Measurements from ENCODE around the gene DNAJA2.
"Not testable (repeated sequence)": the region's sequence is repeated elsewhere in the genome, so short reads cannot be mapped to it uniquely, and the experiment has no call there.

Gene DNAJA2

DNA sequence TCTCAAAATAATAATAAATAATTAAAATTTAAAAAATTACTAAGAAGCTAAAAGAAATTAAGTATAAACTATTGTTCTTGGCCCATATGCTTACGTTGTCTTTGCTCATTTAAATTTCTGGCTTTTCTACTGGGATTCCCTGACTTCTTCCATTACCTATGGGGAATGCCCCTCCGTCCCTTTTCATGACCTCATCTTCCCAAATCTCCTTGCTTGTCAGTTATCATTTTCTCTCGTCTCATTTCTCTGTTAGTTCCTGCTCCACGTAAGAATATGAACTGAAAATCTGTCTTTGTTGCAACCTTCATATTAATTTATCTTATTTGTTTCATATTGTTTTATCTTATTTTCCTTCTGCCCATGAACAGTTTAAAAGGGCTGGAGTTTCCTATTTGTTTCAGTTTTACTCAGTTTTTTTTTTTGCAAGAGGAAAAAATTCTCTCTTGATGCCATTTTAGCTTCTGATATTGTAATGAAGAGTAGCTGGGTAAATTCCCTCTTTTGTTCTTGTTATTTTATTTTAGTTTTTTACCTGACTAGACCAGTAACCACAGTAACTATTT, 2.5 kb upstream of the DNAJA2 start:
- FAIRE-seq (no peak), DNase-seq (ENCODE audit: insufficient read length, low spot score) (no peak)

DNA sequence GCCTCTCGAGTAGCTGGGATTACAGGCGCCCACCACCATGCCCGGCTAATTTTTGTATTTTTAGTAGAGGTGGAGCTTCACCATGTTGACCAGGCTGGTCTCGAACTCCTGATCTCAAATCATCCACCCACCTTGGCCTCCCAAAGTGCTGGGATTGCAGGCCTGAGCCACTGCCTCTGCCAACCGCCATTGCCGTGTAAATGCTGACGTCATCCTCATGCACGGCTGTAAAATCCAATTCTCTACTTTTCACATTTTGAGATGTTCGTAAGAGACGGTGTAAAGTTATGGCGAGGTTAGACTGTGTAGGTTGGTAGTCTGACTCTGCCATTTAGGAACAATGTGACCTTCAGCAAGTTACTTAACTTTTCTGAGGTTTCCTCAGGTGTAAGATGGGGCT, 1.7 kb upstream of the DNAJA2 start:
- DNase-seq (ENCODE audit: insufficient read length, low spot score) = no peak

GRCh38 chr16:46974352-46974751, 878 bp upstream of the DNAJA2 start:
- FAIRE-seq = no peak
- DNase-seq (ENCODE audit: insufficient read length, low spot score) = no peak

More for the DNA sequence above, 1.7 kb upstream of the DNAJA2 start:
- FAIRE-seq = no peak

DNA sequence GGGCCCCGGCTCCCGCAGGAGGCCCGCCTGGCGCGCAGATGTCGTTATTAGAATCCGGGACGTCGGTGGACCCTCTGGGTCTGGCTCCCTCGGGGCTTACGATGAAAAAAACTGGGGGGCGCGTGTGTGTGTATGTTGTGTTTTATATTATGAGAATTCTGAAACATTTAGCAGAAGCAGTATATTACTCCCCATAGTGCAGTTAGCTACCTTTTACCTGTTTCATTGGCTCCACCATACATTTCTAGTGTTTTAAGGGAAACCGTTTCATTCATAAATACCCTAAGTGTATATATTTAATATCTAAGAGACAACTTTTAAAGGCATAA, 486 bp upstream of the DNAJA2 start:
- FAIRE-seq (no peak), DNase-seq (ENCODE audit: insufficient read length, low spot score) (no peak)

GRCh38 chr16:46972429-46973206, 856 bp downstream of the DNAJA2 start:
- DNase-seq (ENCODE audit: insufficient read length, low spot score) = peak; percentile 43
- FAIRE-seq = no peak

- DNase-seq (ENCODE audit: insufficient read length, low spot score) (no peak), FAIRE-seq (no peak)
Measured at GRCh38 chr16:46971271-46971670, 2.2 kb downstream of the DNAJA2 start.

DNA sequence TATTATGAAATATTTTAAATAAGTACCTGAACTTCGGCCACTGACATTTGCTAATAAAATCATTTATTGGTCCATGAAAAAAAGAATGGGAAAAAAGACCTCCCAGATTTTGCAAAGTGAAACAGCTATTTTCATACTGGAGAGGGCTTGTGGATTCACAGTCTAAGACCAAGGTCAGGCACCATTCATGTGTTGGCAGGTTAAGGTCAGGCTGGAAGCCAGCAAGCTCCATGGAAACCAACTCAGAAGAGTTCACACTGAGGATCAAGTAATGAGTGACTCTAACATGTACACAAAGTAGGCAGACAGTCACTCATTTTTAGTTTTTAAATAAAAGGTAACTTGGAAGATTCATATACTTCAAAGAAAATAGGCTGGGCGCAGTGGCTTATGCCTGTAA, 3.4 kb downstream of the DNAJA2 start:
- FAIRE-seq (no peak), DNase-seq (ENCODE audit: insufficient read length, low spot score) (no peak)

DNA sequence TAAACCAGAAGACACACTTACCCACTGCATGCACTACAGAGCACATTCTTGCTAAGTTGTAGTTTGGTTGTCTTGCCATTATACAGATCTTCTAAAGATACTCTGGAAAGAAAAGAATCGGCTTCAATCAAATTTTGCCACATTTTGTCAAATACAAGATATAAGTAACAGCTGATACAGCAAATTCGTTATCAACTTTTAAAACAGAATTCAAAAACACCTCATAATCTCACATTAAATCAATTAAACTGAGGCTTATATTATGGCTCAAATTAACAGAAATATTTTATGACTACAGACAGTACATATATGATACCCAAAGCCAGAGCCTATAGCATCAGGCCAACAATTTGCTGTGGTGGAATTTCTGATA, 5.4 kb downstream of the DNAJA2 start:
- DNase-seq (ENCODE audit: insufficient read length, low spot score) = no peak
- no peak for FAIRE-seq

- DNase-seq (ENCODE audit: insufficient read length, low spot score) = no peak
- FAIRE-seq = no peak
Measured at GRCh38 chr16:46962629-46963028, 10.8 kb downstream of the DNAJA2 start.

GRCh38 chr16:46961373-46962353, 11.8 kb downstream of the DNAJA2 start:
- FAIRE-seq = no peak
- DNase-seq (ENCODE audit: insufficient read length, low spot score) = no peak

DNA sequence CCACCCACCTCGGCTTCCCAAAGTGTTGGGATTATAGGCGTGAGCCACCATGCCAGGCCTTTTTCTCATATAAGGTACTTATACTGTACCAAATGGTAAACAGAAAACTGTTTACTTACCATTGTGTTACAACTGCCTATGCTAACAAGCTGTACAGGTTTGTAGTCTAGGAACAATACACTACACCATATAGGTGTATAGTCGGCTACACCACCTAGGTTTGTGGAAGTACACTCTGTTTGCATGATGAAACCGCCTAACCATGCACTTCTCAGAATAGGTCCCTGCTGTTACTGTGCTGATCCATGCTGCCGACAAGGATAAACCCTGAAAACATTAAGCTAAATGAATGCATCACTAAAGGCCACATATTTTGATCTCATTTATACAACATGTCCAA, 18.9 kb downstream of the DNAJA2 start:
- no peak for DNase-seq (ENCODE audit: insufficient read length, low spot score)
- FAIRE-seq = no peak

DNA sequence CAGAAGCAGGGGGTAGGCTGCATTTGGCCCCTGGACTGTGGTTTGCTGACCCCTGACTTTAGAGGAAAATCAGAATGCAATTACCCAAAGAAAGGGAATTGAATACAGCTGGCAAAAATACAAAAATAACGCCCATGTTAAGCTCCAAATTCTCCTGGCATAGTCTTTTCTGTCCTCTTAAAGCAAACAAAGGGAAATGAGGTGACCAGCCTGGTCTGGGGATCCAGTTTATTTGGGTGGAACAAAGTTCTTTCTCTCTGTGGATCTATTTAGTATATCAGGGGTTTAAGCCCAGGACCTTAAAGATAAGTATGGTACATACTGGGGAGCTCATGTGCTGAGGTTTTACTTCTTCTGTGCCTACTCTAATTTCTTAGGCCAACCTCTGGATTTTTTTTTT, 23.5 kb downstream of the DNAJA2 start:
- DNase-seq (ENCODE audit: insufficient read length, low spot score) (no peak), FAIRE-seq (no peak)

DNA sequence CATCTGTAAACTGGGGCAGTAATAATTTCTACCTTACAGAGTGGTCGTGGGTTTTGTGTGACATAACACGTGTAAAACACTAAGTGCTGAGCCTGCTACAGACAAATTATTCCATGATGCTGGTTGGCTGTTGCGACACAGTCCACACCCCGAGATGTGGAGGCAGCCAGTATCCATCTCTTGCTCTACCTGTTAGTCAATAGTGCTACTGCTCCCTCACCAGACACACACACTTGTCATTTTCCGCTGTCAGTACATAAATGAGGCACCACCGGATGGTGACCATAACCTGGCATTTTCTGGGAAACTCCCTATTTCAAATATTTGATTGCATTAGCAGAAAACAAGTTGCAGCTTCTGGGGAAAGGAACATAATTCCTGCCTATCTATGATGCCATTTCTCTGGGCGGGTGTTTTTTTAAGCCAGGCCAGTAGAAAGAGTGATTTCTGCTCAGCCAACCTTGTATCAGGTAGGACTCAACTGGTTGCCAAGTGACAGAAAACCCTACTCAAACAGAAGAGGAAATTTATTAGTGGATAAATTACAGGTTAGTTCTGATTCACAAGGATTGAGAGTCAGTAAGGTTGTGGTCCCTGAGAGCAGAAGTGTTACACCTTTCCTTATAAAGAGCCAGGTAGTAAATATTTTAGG, 24.1 kb downstream of the DNAJA2 start:
- DNase-seq (ENCODE audit: insufficient read length, low spot score) = no peak
- FAIRE-seq = no peak

- no peak for DNase-seq (ENCODE audit: insufficient read length, low spot score)
- no peak for FAIRE-seq
Measured at GRCh38 chr16:46948548-46949166, 24.8 kb downstream of the DNAJA2 start.

GRCh38 chr16:46947900-46948547, 25.4 kb downstream of the DNAJA2 start:
- no peak for FAIRE-seq
- peak; percentile 32 for DNase-seq (ENCODE audit: insufficient read length, low spot score)

DNA sequence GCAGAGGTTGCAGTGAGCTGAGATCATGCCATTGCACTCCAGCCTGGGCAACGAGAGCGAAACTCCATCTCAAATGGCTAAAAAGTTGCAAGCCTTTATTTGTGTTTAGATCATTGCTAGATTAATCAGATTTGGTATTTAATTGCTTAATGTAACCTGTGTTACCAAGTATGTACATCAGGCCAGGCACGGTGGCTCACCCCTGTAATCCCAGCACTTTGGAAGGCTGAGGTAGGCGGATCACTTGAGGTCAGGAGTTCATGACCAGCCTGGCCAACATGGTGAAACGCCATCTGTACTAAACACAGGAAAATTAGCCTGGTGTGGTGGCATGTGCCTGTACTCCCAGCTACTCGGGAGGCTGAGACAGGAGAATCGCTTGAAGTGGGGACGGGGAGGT, 28.8 kb downstream of the DNAJA2 start:
- not testable (repeated sequence) for FAIRE-seq; DNase-seq (ENCODE audit: insufficient read length, low spot score)

DNA sequence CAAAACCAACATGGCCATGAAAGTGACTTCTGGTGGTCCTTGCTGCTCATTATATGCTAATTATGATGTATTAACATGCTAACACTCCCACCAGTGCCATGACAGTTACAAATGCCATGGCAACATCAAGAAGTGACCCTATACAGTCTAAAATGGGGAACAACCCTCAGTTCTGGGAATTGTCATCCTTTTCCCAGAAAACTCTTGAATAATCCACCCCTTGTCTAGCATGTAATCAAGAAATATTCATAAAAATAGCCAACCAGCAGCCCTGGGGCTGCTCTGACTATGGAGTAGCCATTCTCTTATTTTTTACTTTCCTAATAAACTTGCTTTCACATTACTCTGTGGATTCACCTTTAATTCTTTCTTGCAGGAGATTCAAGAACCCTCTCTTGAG, 35.9 kb downstream of the DNAJA2 start:
- no peak for FAIRE-seq

DNA sequence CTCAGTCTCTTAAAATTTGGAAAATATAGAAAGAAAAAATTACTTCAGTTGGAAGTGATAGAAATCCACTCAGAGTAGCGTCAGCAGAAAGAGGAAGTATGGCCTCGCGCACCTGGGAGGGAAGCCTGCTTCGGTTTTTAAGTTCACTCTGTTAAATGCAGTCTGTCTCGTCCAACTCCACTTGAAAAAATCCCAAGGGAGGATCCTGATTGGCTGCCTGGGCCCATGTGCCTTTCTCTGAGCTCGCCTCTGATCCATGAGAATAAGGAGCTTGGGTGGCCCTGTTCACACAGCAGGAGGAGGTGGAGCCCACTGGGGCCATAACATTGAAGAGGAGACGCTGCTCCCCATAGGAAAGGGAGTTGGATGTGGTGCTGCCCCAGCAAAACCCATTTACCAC, 40.7 kb downstream of the DNAJA2 start:
- no peak for FAIRE-seq

More for the DNA sequence above, 35.9 kb downstream of the DNAJA2 start:
- DNase-seq (ENCODE audit: insufficient read length, low spot score) = no peak

GRCh38 chr16:46930861-46931260, 42.6 kb downstream of the DNAJA2 start:
- DNase-seq (ENCODE audit: insufficient read length, low spot score) (no peak), FAIRE-seq (no peak)

More for the DNA sequence above, 40.7 kb downstream of the DNAJA2 start:
- DNase-seq (ENCODE audit: insufficient read length, low spot score) = no peak
